ENCODE results near the gene KLHL13.
A peak's percentile ranks its signal among the peaks of the same experiment; 100 is the strongest.
"Not testable (repeated sequence)": the region's sequence is repeated elsewhere in the genome, so short reads cannot be mapped to it uniquely, and the experiment has no call there.

The KLHL13 gene

GRCh38 chrX:117987373-117987772 is 129.2 kb downstream of the KLHL13 start:
- no peak for DNase-seq

GRCh38 chrX:117985241-117985640 is 131.4 kb downstream of the KLHL13 start:
- peak; percentile 14 for DNase-seq

- DNase-seq, result no peak
Measured at GRCh38 chrX:117982694-117983392, 133.8 kb downstream of the KLHL13 start.

- DNase-seq, result no peak
Measured at GRCh38 chrX:117978402-117978801, 138.2 kb downstream of the KLHL13 start.

- DNase-seq, result no peak
Measured at GRCh38 chrX:117977526-117977925, 139.1 kb downstream of the KLHL13 start.

- no peak for DNase-seq
Measured at GRCh38 chrX:117973110-117973807, 143.4 kb downstream of the KLHL13 start.

- no peak for DNase-seq
Measured at GRCh38 chrX:117972711-117973109, 143.9 kb downstream of the KLHL13 start.

GRCh38 chrX:117969782-117970181 is 146.8 kb downstream of the KLHL13 start:
- DNase-seq, result no peak

GRCh38 chrX:117969328-117969727 is 147.3 kb downstream of the KLHL13 start:
- no peak for DNase-seq

GRCh38 chrX:117959045-117959444 is 157.6 kb downstream of the KLHL13 start:
- DNase-seq, result no peak

GRCh38 chrX:117957128-117957527 is 159.5 kb downstream of the KLHL13 start:
- DNase-seq, result no peak

GRCh38 chrX:117939296-117939695 is 177.3 kb downstream of the KLHL13 start:
- not testable (repeated sequence) for DNase-seq

GRCh38 chrX:117936118-117936517 is 180.5 kb downstream of the KLHL13 start:
- peak; percentile 1 for DNase-seq

GRCh38 chrX:117930116-117930515 is 186.5 kb downstream of the KLHL13 start:
- DNase-seq, result not testable (repeated sequence)

GRCh38 chrX:117919755-117920154 is 196.9 kb downstream of the KLHL13 start:
- DNase-seq, result no peak

GRCh38 chrX:117910216-117910615 is 206.4 kb downstream of the KLHL13 start:
- DNase-seq, result no peak

GRCh38 chrX:117898226-117898625 is 218.4 kb downstream of the KLHL13 start:
- no peak for DNase-seq

- DNase-seq, result no peak
Measured at GRCh38 chrX:117895418-117895817, 221.2 kb downstream of the KLHL13 start.

GRCh38 chrX:117892469-117892868 is 224.1 kb downstream of the KLHL13 start:
- DNase-seq, result no peak

GRCh38 chrX:117871796-117872195 is 244.8 kb downstream of the KLHL13 start:
- no peak for DNase-seq

- no peak for DNase-seq
Measured at GRCh38 chrX:117860517-117860916, 256.1 kb downstream of the KLHL13 start.

GRCh38 chrX:117854806-117855205 is 261.8 kb downstream of the KLHL13 start:
- no peak for DNase-seq

GRCh38 chrX:117851025-117851424 is 265.6 kb downstream of the KLHL13 start:
- DNase-seq, result no peak
